Vagina (tissue), 2 donors: ENCODE data around the gene LINC01488. TPM values are rescaled to one million over a fixed set of nuclear protein-coding genes. Genes with fewer than 3 reads are reported as not detected.

Experiments used
- DNase-seq, 2 donors: peaks; one replicate each; pipeline ENCODE4 v3.0.0-alpha.2; 2017; ENCODE audit errors: extremely low spot score in 2 of 2
- H3K27ac ChIP-seq: fragments of 200-600 bp; sonication (generic); one replicate; pipeline ENCODE4 v1.5.1; 2019
- H3K27me3 ChIP-seq: fragments of 200-600 bp; sonication (generic); one replicate; pipeline ENCODE4 v1.5.1; 2019
- H3K36me3 ChIP-seq, 2 donors: fragments of 200-600 bp; sonication (generic); one replicate each; pipeline ENCODE4 v1.5.1; 2017 to 2019
- H3K4me1 ChIP-seq: fragments of 200-600 bp; sonication (generic); one replicate; pipeline ENCODE4 v1.5.1; 2019
- H3K4me3 ChIP-seq, 2 donors: fragments of 200-600 bp; sonication (generic); 1 replicate in 1 of 2; 2 replicates in 1 of 2; pipeline ENCODE4 v1.5.1; 2016 to 2019
- H3K9me3 ChIP-seq: fragments of 200-600 bp; sonication (generic); one replicate; pipeline ENCODE4 v1.5.1; 2019
- CTCF ChIP-seq, 3 experiments: fragments of 450-650 bp in 2 of 3; fragments of 200-600 bp in 1 of 3; sonication (generic) in 1 of 3; IDR thresholded peaks; one replicate each; pipeline ENCODE4 v1.5.1; 2017 to 2019; ENCODE audit warnings: antibody characterized with exemption in 3 of 3, mild to moderate bottlenecking in 2 of 3, moderate library complexity in 2 of 3
- POLR2A ChIP-seq, 2 donors: fragments of 450-650 bp; IDR thresholded peaks; one replicate each; pipeline ENCODE4 v1.6.1; 2017; ENCODE audit warnings: antibody characterized with exemption in 2 of 2, mild to moderate bottlenecking in 2 of 2, moderate library complexity in 2 of 2
- POLR2AphosphoS5 ChIP-seq, 2 donors: sonication (generic); formaldehyde crosslinking; IDR thresholded peaks; one replicate each; pipeline ENCODE4 v1.9.0; 2017; ENCODE audit warnings: antibody characterized with exemption in 2 of 2, mild to moderate bottlenecking in 2 of 2, low read depth in 1 of 2; ENCODE audit not compliant: insufficient read depth in 1 of 2
- intact Hi-C: fragments of 100-400 bp; cut with DNase I; formaldehyde crosslinking; loops from one replicate; pipeline ENCODE4 v1.15.1; 2023
- total RNA-seq: library from RNA; depleted of rRNA; stranded (reverse); fragments of >200 nt; gene quantifications from one replicate; pipeline ENCODE4 v1.2.3, GENCODE V29; 2016

The LINC01488 gene
- total RNA-seq, 1 donor from 2014 or later = not detected

- TF ChIP-seq POLR2A (IDR thresholded peaks at IDR 0.05) = no peak
- no peaks in the 10 kb centered on the region for H3K36me3 ChIP-seq
- intact Hi-C loops = no loop called here
- no peaks in the 10 kb centered on the region for H3K27me3 ChIP-seq
- H3K9me3 ChIP-seq = no peaks in the 10 kb centered on the region
- H3K4me1 ChIP-seq = peaks cover 33% of the 10 kb centered on the region
- no peak for DNase-seq
- H3K27ac ChIP-seq = peak overlapping the region; percentile 72
- no peak overlapping the region for H3K4me3 ChIP-seq
Observed at GRCh38 chr11:69442012-69442806, 39.3 kb upstream of the LINC01488 start.

GRCh38 chr11:69442807-69443137 lies 38.7 kb upstream of the LINC01488 start:
- intact Hi-C loops = no loop called here
- Histone ChIP-seq H3K9me3 (no peaks in the 10 kb centered on the region), H3K36me3 (no peaks in the 10 kb centered on the region), H3K4me1 (peaks cover 33% of the 10 kb centered on the region), H3K27me3 (no peaks in the 10 kb centered on the region), H3K27ac (peak overlapping the region; percentile 72), H3K4me3 (peak overlapping the region in 1 of 2 donors; percentile 50)
- TF ChIP-seq CTCF (IDR thresholded peaks at IDR 0.05) (no peak), POLR2A (IDR thresholded peaks at IDR 0.05) (no peak), POLR2AphosphoS5 (IDR thresholded peaks at IDR 0.05; ENCODE audit: insufficient read depth in 1 of 2, low read depth in 1 of 2) (no peak)
- DNase-seq = no peak

- peak overlapping the region; percentile 72 for H3K27ac ChIP-seq
- intact Hi-C loops = no loop called here
- TF ChIP-seq CTCF (IDR thresholded peaks at IDR 0.05) = no peak
- TF ChIP-seq POLR2A (IDR thresholded peaks at IDR 0.05) = no peak
- TF ChIP-seq POLR2AphosphoS5 (IDR thresholded peaks at IDR 0.05; ENCODE audit: insufficient read depth in 1 of 2, low read depth in 1 of 2) = peak; percentile 67 to 77
Observed at GRCh38 chr11:69443138-69443967, 38.1 kb upstream of the LINC01488 start.

GRCh38 chr11:69443968-69444364 lies 37.5 kb upstream of the LINC01488 start:
- H3K9me3 ChIP-seq = no peaks in the 10 kb centered on the region
- peak overlapping the region; percentile 41 to 50 for H3K4me3 ChIP-seq
- intact Hi-C loops = no loop called here
- H3K36me3 ChIP-seq = no peaks in the 10 kb centered on the region
- peak overlapping the region; percentile 72 for H3K27ac ChIP-seq
- no peak for DNase-seq
- no peak for TF ChIP-seq POLR2A (IDR thresholded peaks at IDR 0.05)
- no peak for TF ChIP-seq CTCF (IDR thresholded peaks at IDR 0.05)
- H3K27me3 ChIP-seq = no peaks in the 10 kb centered on the region
- peaks cover 33% of the 10 kb centered on the region for H3K4me1 ChIP-seq

More at GRCh38 chr11:69443138-69443967, 38.1 kb upstream of the LINC01488 start:
- peak in 1 of 2 donors; percentile 92 for DNase-seq
- H3K4me3 ChIP-seq = peak overlapping the region; percentile 41 to 50
- no peaks in the 10 kb centered on the region for H3K9me3 ChIP-seq
- no peaks in the 10 kb centered on the region for H3K27me3 ChIP-seq
- H3K36me3 ChIP-seq = no peaks in the 10 kb centered on the region
- peaks cover 33% of the 10 kb centered on the region for H3K4me1 ChIP-seq

- TF ChIP-seq CTCF (IDR thresholded peaks at IDR 0.05) = no peak
- no peak for TF ChIP-seq POLR2A (IDR thresholded peaks at IDR 0.05)
- TF ChIP-seq POLR2AphosphoS5 (IDR thresholded peaks at IDR 0.05; ENCODE audit: insufficient read depth in 1 of 2, low read depth in 1 of 2) = peak; percentile 21 to 64
- peak overlapping the region; percentile 72 for H3K27ac ChIP-seq
- peak overlapping the region in 1 of 2 donors; percentile 24 for H3K4me3 ChIP-seq
- H3K4me1 ChIP-seq = peaks cover 39% of the 10 kb centered on the region
- intact Hi-C loops = no loop called here
- H3K36me3 ChIP-seq = no peaks in the 10 kb centered on the region
- DNase-seq = peak in 1 of 2 donors; percentile 97
- no peaks in the 10 kb centered on the region for H3K9me3 ChIP-seq
- no peaks in the 10 kb centered on the region for H3K27me3 ChIP-seq
Observed at GRCh38 chr11:69444381-69445130, 36.9 kb upstream of the LINC01488 start.
